HEK293 (cell line): ENCODE measurements around the gene ECE1.

Experiments
- CTCF ChIP-seq: fragments of 450-650 bp; formaldehyde crosslinking; IDR thresholded peaks from 2 replicates; pipeline ENCODE4 v1.5.1; 2016; ENCODE audit warnings: missing biosample characterization, missing genetic modification characterization
- GLIS2 ChIP-seq: fragments of 450-650 bp; formaldehyde crosslinking; IDR thresholded peaks from 2 replicates; pipeline ENCODE4 v1.5.1; 2016; ENCODE audit warnings: missing biosample characterization, missing genetic modification characterization
- KLF16 ChIP-seq: fragments of 450-650 bp; formaldehyde crosslinking; IDR thresholded peaks from 2 replicates; pipeline ENCODE4 v1.5.1; 2017; ENCODE audit warnings: missing biosample characterization, missing genetic modification characterization
- REPIN1 ChIP-seq: fragments of 450-650 bp; formaldehyde crosslinking; IDR thresholded peaks from 2 replicates; pipeline ENCODE4 v1.5.1; 2017; ENCODE audit warnings: missing biosample characterization, missing genetic modification characterization, low read depth
- YY1 ChIP-seq: fragments of 450-650 bp; formaldehyde crosslinking; IDR thresholded peaks from 2 replicates; pipeline ENCODE4 v1.5.1; 2018; ENCODE audit warnings: missing biosample characterization, missing genetic modification characterization
- ZBTB1 ChIP-seq: fragments of 450-650 bp; formaldehyde crosslinking; IDR thresholded peaks from 2 replicates; pipeline ENCODE4 v1.5.1; 2016; ENCODE audit warnings: missing biosample characterization, missing genetic modification characterization
- ZBTB21 ChIP-seq: fragments of 450-650 bp; formaldehyde crosslinking; IDR thresholded peaks from 2 replicates; pipeline ENCODE4 v1.5.1; 2017; ENCODE audit warnings: missing biosample characterization, missing genetic modification characterization
- ZNF184 ChIP-seq: fragments of 450-650 bp; IDR thresholded peaks from 2 replicates; pipeline ENCODE4 v1.5.1; 2018; ENCODE audit warnings: missing biosample characterization, mild to moderate bottlenecking, missing genetic modification characterization
- ZNF292 ChIP-seq: fragments of 450-650 bp; formaldehyde crosslinking; IDR thresholded peaks from 2 replicates; pipeline ENCODE4 v1.5.1; 2016; ENCODE audit warnings: low read depth, missing biosample characterization, missing genetic modification characterization, borderline replicate concordance
- ZNF555 ChIP-seq: fragments of 450-650 bp; formaldehyde crosslinking; conservative IDR thresholded peaks from 2 replicates; pipeline ENCODE4 v1.5.1; 2017; ENCODE audit warnings: missing biosample characterization, mild to moderate bottlenecking, missing genetic modification characterization, inconsistent platforms
- ZNF785 ChIP-seq: fragments of 450-650 bp; formaldehyde crosslinking; IDR thresholded peaks from 2 replicates; pipeline ENCODE4 v1.5.1; 2016; ENCODE audit warnings: missing biosample characterization, missing genetic modification characterization
- TF ChIP-seq, protein P1 (sequence below): fragments of 450-650 bp; formaldehyde crosslinking; IDR thresholded peaks from 2 replicates; pipeline ENCODE4 v1.5.1; 2017; ENCODE audit warnings: missing biosample characterization, mild to moderate bottlenecking, missing genetic modification characterization, moderate library complexity
- TF ChIP-seq, protein P2 (sequence below): fragments of 450-650 bp; formaldehyde crosslinking; IDR thresholded peaks from 2 replicates; pipeline ENCODE4 v1.5.1; 2016; ENCODE audit warnings: missing biosample characterization, missing genetic modification characterization

DNA sequence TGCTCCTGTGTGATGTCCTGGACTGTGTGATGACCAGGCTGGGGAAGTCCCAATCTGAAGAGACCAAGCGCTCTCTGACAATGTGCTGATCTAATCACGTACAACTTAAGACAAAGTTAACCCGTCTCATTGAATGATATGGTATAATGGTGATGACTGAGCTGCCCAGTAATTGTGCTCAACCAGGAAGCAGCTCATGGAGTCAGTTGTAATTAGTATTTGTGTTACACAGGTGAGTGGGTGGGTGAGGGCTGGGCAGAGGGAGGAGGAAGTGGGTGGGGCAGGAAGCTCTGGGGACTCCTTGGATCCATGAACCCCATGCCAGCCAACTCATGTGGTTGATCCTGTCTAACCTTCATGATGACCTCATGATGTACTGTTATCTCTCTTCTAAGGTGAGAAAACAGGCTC is 8.7 kb upstream of the ECE1 start:
- TF ChIP-seq CTCF (tag by site-specific recombination): no peak
- no peak for TF ChIP-seq ZNF555 (tag by site-specific recombination)
- TF ChIP-seq ZNF785 (tag by site-specific recombination): no peak
- no peak for TF ChIP-seq GLIS2 (tag by site-specific recombination)
- no peak for TF ChIP-seq KLF16 (tag by site-specific recombination)
- no peak for TF ChIP-seq ZBTB1 (tag by site-specific recombination)
- TF ChIP-seq ZNF184 (tag by site-specific recombination): no peak
- TF ChIP-seq, protein P1, sequence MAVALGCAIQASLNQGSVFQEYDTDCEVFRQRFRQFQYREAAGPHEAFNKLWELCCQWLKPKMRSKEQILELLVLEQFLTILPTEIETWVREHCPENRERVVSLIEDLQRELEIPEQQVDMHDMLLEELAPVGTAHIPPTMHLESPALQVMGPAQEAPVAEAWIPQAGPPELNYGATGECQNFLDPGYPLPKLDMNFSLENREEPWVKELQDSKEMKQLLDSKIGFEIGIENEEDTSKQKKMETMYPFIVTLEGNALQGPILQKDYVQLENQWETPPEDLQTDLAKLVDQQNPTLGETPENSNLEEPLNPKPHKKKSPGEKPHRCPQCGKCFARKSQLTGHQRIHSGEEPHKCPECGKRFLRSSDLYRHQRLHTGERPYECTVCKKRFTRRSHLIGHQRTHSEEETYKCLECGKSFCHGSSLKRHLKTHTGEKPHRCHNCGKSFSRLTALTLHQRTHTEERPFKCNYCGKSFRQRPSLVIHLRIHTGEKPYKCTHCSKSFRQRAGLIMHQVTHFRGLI: no peak
- no peak for TF ChIP-seq ZNF292
- TF ChIP-seq ZBTB21 (tag by site-specific recombination): no peak
- TF ChIP-seq, protein P2, sequence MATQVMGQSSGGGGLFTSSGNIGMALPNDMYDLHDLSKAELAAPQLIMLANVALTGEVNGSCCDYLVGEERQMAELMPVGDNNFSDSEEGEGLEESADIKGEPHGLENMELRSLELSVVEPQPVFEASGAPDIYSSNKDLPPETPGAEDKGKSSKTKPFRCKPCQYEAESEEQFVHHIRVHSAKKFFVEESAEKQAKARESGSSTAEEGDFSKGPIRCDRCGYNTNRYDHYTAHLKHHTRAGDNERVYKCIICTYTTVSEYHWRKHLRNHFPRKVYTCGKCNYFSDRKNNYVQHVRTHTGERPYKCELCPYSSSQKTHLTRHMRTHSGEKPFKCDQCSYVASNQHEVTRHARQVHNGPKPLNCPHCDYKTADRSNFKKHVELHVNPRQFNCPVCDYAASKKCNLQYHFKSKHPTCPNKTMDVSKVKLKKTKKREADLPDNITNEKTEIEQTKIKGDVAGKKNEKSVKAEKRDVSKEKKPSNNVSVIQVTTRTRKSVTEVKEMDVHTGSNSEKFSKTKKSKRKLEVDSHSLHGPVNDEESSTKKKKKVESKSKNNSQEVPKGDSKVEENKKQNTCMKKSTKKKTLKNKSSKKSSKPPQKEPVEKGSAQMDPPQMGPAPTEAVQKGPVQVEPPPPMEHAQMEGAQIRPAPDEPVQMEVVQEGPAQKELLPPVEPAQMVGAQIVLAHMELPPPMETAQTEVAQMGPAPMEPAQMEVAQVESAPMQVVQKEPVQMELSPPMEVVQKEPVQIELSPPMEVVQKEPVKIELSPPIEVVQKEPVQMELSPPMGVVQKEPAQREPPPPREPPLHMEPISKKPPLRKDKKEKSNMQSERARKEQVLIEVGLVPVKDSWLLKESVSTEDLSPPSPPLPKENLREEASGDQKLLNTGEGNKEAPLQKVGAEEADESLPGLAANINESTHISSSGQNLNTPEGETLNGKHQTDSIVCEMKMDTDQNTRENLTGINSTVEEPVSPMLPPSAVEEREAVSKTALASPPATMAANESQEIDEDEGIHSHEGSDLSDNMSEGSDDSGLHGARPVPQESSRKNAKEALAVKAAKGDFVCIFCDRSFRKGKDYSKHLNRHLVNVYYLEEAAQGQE (tag by site-specific recombination): no peak
- TF ChIP-seq YY1 (tag by site-specific recombination): no peak
- no peak for TF ChIP-seq REPIN1 (tag by site-specific recombination)
